GM12878 (cell line): ENCODE data around the gene ZMYM5. TPM values are rescaled to one million over a fixed set of nuclear protein-coding genes. Genes with fewer than 3 reads are reported as not detected.
"Not testable (repeated sequence)": the region's sequence is repeated elsewhere in the genome, so short reads cannot be mapped to it uniquely, and the experiment has no call there.

ENCODE experiments used
- ATAC-seq: fragments of 200-7000 bp; cut with Tn5 transposase; 3 replicates; pipeline ENCODE4 v1.9.1; 2020; ENCODE audit warnings: mild to moderate bottlenecking, moderate library complexity
- BruUV-seq: library from RNA; stranded (reverse); fragments of 400-500 nt; replicated peaks from 2 replicates; lab custom pipeline; 2021; lab: Mats Ljungman, UMichigan
- CTCF ChIA-PET: fragments of 300-600 bp; sonication (Branson Sonifier 250); formaldehyde crosslinking; extraction: SDS; loops from one replicate; lab custom pipeline; 2021; ENCODE audit warnings: inconsistent platforms; lab: Yijun Ruan, JAX
- POLR2A ChIA-PET: fragments of 350-600 bp; formaldehyde crosslinking; extraction: SDS; loops from one replicate; lab custom pipeline; 2021; ENCODE audit warnings: inconsistent platforms; lab: Charles Lee
- RAD21 ChIA-PET: fragments of 300-600 bp; sonication (Branson Sonifier 250); formaldehyde crosslinking; loops from one replicate; lab custom pipeline; 2023; ENCODE audit warnings: antibody characterized with exemption; ENCODE audit not compliant: unreplicated experiment; lab: Charles Lee
- SMC1A ChIA-PET: fragments of 300-600 bp; sonication (Branson Sonifier 250); formaldehyde crosslinking; loops from one replicate; lab custom pipeline; 2023; ENCODE audit not compliant: unreplicated experiment, uncharacterized antibody; lab: Charles Lee
- DNase-seq: peaks from one replicate; pipeline ENCODE4 v3.0.0-alpha.2; 2011; ENCODE audit warnings: low read depth, low spot score
- FAIRE-seq: peaks from 3 replicates; lab custom pipeline; 2011; peaks lifted over from hg19 to GRCh38; lab: Jason Lieb, UNC
- H2AFZ ChIP-seq: 2 replicates; pipeline ENCODE4 v1.6.0; 2011; ENCODE audit warnings: low read depth, low read length, control low read depth; ENCODE audit not compliant: control insufficient read depth
- H3K27ac ChIP-seq: 2 replicates; pipeline ENCODE4 v1.5.1; 2011; ENCODE audit warnings: control low read depth; ENCODE audit not compliant: control insufficient read depth, insufficient read depth
- H3K27me3 ChIP-seq, 2 experiments: replicated peaks in 1 of 2; 2 replicates each; pipeline versions ENCODE4 v1.6.0 to v1.6.1; 2011; ENCODE audit warnings: low read length in 1 of 2; ENCODE audit not compliant: control insufficient read depth in 2 of 2, insufficient read depth in 2 of 2
- H3K36me3 ChIP-seq, 2 experiments: 2 replicates each; pipeline ENCODE4 v1.5.1; 2011; ENCODE audit warnings: low read length in 1 of 2; ENCODE audit not compliant: control insufficient read depth in 2 of 2, insufficient read depth in 2 of 2
- H3K4me1 ChIP-seq: 2 replicates; pipeline ENCODE4 v1.6.1; 2011; ENCODE audit warnings: mild to moderate bottlenecking, low read length, moderate library complexity, mixed read lengths; ENCODE audit not compliant: control insufficient read depth, insufficient read depth
- H3K4me2 ChIP-seq: 2 replicates; pipeline ENCODE4 v1.6.0; 2011; ENCODE audit warnings: control low read depth; ENCODE audit not compliant: control insufficient read depth, insufficient read depth
- H3K4me3 ChIP-seq: fragments of 200-600 bp; sonication (generic); 2 replicates; pipeline ENCODE4 v1.5.1; 2016
- H3K79me2 ChIP-seq: 2 replicates; pipeline ENCODE4 v1.6.0; 2011; ENCODE audit warnings: low read length; ENCODE audit not compliant: control insufficient read depth, insufficient read depth
- H3K9ac ChIP-seq: 2 replicates; pipeline ENCODE4 v1.8.0; 2011; ENCODE audit warnings: low read length, control low read depth, mixed read lengths; ENCODE audit not compliant: control insufficient read depth, insufficient read depth
- H3K9me3 ChIP-seq: replicated peaks from 3 replicates; pipeline ENCODE4 v1.5.1; 2011; ENCODE audit warnings: mild to moderate bottlenecking, low read length; ENCODE audit not compliant: control insufficient read depth, insufficient read depth
- H4K20me1 ChIP-seq: 2 replicates; pipeline ENCODE4 v1.6.0; 2011; ENCODE audit not compliant: control insufficient read depth, insufficient read depth
- ATF7 ChIP-seq: fragments of 450-650 bp; IDR thresholded peaks from 2 replicates; pipeline ENCODE4 v1.6.1; 2016; ENCODE audit warnings: low read depth, mild to moderate bottlenecking
- BHLHE40 ChIP-seq, 2 experiments: fragments of 450-650 bp in 1 of 2; IDR thresholded peaks; 2 replicates each; pipeline ENCODE4 v1.6.1; 2011 to 2017; ENCODE audit warnings: low read depth in 2 of 2, borderline replicate concordance in 1 of 2, improper control_type of control experiment in 1 of 2, low read length in 1 of 2, mild to moderate bottlenecking in 1 of 2
- CBFB ChIP-seq: IDR thresholded peaks from 2 replicates; pipeline ENCODE4 v1.6.1; 2016; ENCODE audit warnings: antibody characterized with exemption, low read depth
- GATAD2B ChIP-seq: fragments of 450-650 bp; conservative IDR thresholded peaks from 2 replicates; pipeline ENCODE4 v1.6.1; 2017; ENCODE audit warnings: low read depth, mild to moderate bottlenecking, moderate library complexity
- IKZF1 ChIP-seq: fragments of 450-650 bp; conservative IDR thresholded peaks from 2 replicates; pipeline ENCODE4 v1.6.1; 2017; ENCODE audit warnings: antibody characterized with exemption, mild to moderate bottlenecking
- LARP7 ChIP-seq: fragments of 450-650 bp; IDR thresholded peaks from 2 replicates; pipeline ENCODE4 v1.6.1; 2017; ENCODE audit warnings: mild to moderate bottlenecking
- MYB ChIP-seq: fragments of 150-350 bp; IDR thresholded peaks from 2 replicates; pipeline ENCODE4 v1.6.1; 2014; ENCODE audit warnings: mild to moderate bottlenecking, low read depth, low read length, borderline replicate concordance
- NBN ChIP-seq: fragments of 450-650 bp; IDR thresholded peaks from 2 replicates; pipeline ENCODE4 v1.6.1; 2016
- POLR2A ChIP-seq: IDR thresholded peaks from 2 replicates; pipeline ENCODE4 v1.6.1; 2011; ENCODE audit warnings: low read depth, mild to moderate bottlenecking, low read length
- POLR2AphosphoS2 ChIP-seq: IDR thresholded peaks from 2 replicates; pipeline ENCODE4 v1.6.1; 2011; ENCODE audit warnings: low read depth, mild to moderate bottlenecking, low read length, improper control_type of control experiment, moderate library complexity
- POLR2AphosphoS5 ChIP-seq: IDR thresholded peaks from 2 replicates; pipeline ENCODE4 v1.6.1; 2011; ENCODE audit warnings: mild to moderate bottlenecking, low read length, inconsistent platforms
- RUNX3 ChIP-seq: IDR thresholded peaks from 2 replicates; pipeline ENCODE4 v1.6.1; 2012; ENCODE audit warnings: low read length, inconsistent platforms
- TAF1 ChIP-seq: IDR thresholded peaks from 2 replicates; pipeline ENCODE4 v1.6.1; 2011; ENCODE audit warnings: mild to moderate bottlenecking, low read depth, low read length, borderline replicate concordance
- YY1 ChIP-seq: IDR thresholded peaks from 2 replicates; pipeline ENCODE4 v1.6.1; 2011; ENCODE audit warnings: low read depth, mild to moderate bottlenecking, low read length
- WGBS: methylation state at CpG from one replicate; pipeline ENCODE4 v1.1.6; 2016; ENCODE audit warnings: low lambda C conversion rate; ENCODE audit not compliant: insufficient replicate concordance, insufficient coverage; ENCODE audit errors: missing lambda C conversion rate; 5-methylcytosine and 5-hydroxymethylcytosine counted together
- in situ Hi-C: fragments of 300-500 bp; cut with MboI; formaldehyde crosslinking; loops from 9 replicates; pipeline ENCODE4 v1.14.3; 2018; ENCODE audit warnings: mixed read lengths
- intact Hi-C: fragments of 100-400 bp; cut with micrococcal nuclease; formaldehyde crosslinking; loops from one replicate; pipeline ENCODE4 v1.14.2; 2022; ENCODE audit not compliant: unreplicated experiment
- polyA plus RNA-seq, 11 experiments: library from polyadenylated mRNA; depleted of rRNA in 4 of 11; unstranded in 6 of 11; stranded (reverse) in 5 of 11; fragments of >200 nt; fragmentation: Nextera tagmentation in 4 of 11; fragmentation: Illumina TruSeq in 1 of 11; extraction: Ambion mirVana in 4 of 11; extraction: Trizol in 1 of 11; gene quantifications; 1 replicate in 1 of 11; 2 replicates in 10 of 11; pipeline versions ENCODE4 v1.2.1 to v1.2.3, GENCODE V29; 2011 to 2016; ENCODE audit warnings: inconsistent platforms in 2 of 11, missing spikeins in 2 of 11, low read depth in 1 of 11
- total RNA-seq, 4 experiments: library from RNA; depleted of rRNA in 3 of 4; stranded (reverse); fragments of >200 nt in 3 of 4; fragmentation: Illumina TruSeq in 1 of 4; extraction: Trizol in 1 of 4; gene quantifications; 2 replicates each; pipeline versions ENCODE4 v1.2.1 to v1.2.3, GENCODE V29; 2013 to 2021
- TF ChIP-seq, protein P1 (sequence below): fragments of 450-650 bp; IDR thresholded peaks from 2 replicates; pipeline ENCODE4 v1.6.1; 2017; ENCODE audit warnings: mild to moderate bottlenecking
- TF ChIP-seq, protein P2 (sequence below): fragments of 450-650 bp; IDR thresholded peaks from 2 replicates; pipeline ENCODE4 v1.6.1; 2016; ENCODE audit warnings: mild to moderate bottlenecking
- TF ChIP-seq, protein P3 (sequence below): fragments of 450-650 bp; conservative IDR thresholded peaks from 2 replicates; pipeline ENCODE4 v1.6.1; 2017; ENCODE audit warnings: mild to moderate bottlenecking, moderate library complexity

Gene ZMYM5
- total and polyA plus RNA-seq, 10 of the 15 experiments (the other 5 are each of a cell fraction or from before 2014, with no cell fraction given), result 7.1 to 13.7 (median 10.6) TPM

DNA sequence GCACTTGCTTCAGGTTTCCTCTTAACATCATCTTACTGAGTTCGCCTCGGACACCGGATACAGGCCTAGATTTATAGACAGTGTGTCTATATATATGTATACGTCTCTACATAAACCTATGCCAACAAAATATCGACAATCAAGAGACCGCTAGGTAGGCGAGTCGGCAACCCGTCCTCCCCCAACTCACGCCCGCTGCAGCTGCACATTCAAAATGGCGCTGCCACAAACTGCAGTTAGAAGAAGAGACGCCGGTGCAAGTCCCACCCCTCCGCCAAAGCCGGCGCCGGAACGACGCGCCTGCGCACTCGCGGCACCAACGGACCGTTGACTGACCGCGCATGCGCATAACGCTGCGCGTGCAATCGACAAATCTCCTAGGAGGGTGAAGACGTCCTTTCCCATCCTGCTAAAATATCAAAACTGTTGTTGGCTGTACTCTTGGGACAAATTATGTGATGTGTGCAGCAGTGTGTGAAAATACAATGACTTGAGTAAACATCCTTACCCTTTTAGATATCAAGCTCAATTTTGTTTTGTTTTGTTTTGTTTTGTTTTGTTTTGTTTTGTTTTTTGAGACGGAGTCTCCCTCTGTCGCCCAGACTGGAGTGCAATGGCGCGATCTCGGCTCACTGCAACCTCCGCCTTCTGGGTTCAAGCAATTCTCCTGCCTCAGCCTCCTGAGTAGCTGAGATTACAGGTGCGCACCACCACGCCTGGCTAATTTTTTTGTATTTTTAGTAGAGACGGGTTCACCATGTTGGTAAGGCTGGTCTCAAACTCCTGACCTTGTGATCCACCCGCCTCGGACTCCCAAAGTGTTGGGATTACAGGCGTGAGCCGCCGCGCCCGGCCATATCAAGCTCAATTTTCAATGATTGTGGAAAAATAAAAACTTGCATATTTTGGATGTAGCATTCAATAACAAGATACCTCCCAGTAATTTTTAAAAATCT, 80.4 kb downstream of the ZMYM5 start, which contains the start of gene PSPC1:
Gene PSPC1, minus strand, starts transcription at position 219 of the 956 bp plus-strand sequence. Its CDS starts 188 bp downstream, at position 31.
- ATAC-seq, result peak; percentile 92
- H3K4me1 ChIP-seq, H4K20me1 ChIP-seq, H3K9me3 ChIP-seq, H3K27me3 ChIP-seq, H3K36me3 ChIP-seq, in situ Hi-C loops: not testable (repeated sequence)
- BruUV-seq, result TSS peak; percentile 93
- CTCF ChIA-PET, result interaction anchor here (0.5 kb wide), 1 partner anchor 16 kb away, joined by 4 read pairs; no protein-coding TSS in a partner anchor
- intact Hi-C loops, result loop anchor here (1.0 to 5.0 kb wide), 2 partner anchors 80 to 174 kb away; partner anchors contain the start of genes ZMYM2 and ZMYM5
- Histone ChIP-seq H3K9ac (peak within 1 kb of the TSS; percentile 96), H3K79me2 (peaks cover 22% of the 10 kb centered on the region), H3K4me2 (peak within 1 kb of the TSS; percentile 24), H3K4me3 (peak within 1 kb of the TSS; percentile 97), H3K27ac (peak within 1 kb of the TSS; percentile 92), H2AFZ (peak within 1 kb of the TSS; percentile 83)
- POLR2A ChIA-PET, result interaction anchor here (0.6 to 2.1 kb wide), 6 partner anchors 9 to 110 kb away, joined by 3 to 6 read pairs (median 4); partner anchors contain the start of gene ZMYM5
- FAIRE-seq, result peak; percentile 99
- SMC1A ChIA-PET, result interaction anchor here (1.0 to 1.6 kb wide), 3 partner anchors 10 to 174 kb away, joined by 3 to 4 read pairs (median 3); partner anchors contain the start of gene ZMYM5
- peak; percentile 89 for DNase-seq
- RAD21 ChIA-PET, result interaction anchor here (1.0 to 1.2 kb wide), 2 partner anchors 79 to 81 kb away, joined by 3 to 6 read pairs; partner anchors contain the start of gene ZMYM5
- 16% methylated on average over 50 of the region's 50 CpGs for WGBS
- TF ChIP-seq POLR2A (peak; percentile 91), POLR2AphosphoS2 (peak; percentile 75; the same call in 1 of the 2 replicates), IKZF1 (peak; percentile 88), ATF7 (0 out of 2 replicates have a peak, but pooled peaks have one; percentile 15), LARP7 (0 out of 2 replicates have a peak, but pooled peaks have one; percentile 3), YY1 (peak; percentile 96), NBN (peak; percentile 76; the same call in 1 of the 2 replicates), CBFB (peak; percentile 30; the same call in 1 of the 2 replicates), MYB (0 out of 2 replicates have a peak, but pooled peaks have one; percentile 58), BHLHE40 (IDR thresholded peaks at IDR 0.05; ENCODE audit: borderline replicate concordance in 1 of 2, low read depth in 2 of 2, low read length in 1 of 2) (peak in 1 of 2 experiments; percentile 32; a peak in 1 of 4 replicates), TAF1 (peak; percentile 94), RUNX3 (peak; percentile 40), GATAD2B (peak; percentile 35; the same call in 1 of the 2 replicates), POLR2AphosphoS5 (peak; percentile 96)
- TF ChIP-seq, protein P1, sequence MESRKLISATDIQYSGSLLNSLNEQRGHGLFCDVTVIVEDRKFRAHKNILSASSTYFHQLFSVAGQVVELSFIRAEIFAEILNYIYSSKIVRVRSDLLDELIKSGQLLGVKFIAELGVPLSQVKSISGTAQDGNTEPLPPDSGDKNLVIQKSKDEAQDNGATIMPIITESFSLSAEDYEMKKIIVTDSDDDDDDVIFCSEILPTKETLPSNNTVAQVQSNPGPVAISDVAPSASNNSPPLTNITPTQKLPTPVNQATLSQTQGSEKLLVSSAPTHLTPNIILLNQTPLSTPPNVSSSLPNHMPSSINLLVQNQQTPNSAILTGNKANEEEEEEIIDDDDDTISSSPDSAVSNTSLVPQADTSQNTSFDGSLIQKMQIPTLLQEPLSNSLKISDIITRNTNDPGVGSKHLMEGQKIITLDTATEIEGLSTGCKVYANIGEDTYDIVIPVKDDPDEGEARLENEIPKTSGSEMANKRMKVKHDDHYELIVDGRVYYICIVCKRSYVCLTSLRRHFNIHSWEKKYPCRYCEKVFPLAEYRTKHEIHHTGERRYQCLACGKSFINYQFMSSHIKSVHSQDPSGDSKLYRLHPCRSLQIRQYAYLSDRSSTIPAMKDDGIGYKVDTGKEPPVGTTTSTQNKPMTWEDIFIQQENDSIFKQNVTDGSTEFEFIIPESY, result peak; percentile 59; the same call in 1 of the 2 replicates
- TF ChIP-seq, protein P2, sequence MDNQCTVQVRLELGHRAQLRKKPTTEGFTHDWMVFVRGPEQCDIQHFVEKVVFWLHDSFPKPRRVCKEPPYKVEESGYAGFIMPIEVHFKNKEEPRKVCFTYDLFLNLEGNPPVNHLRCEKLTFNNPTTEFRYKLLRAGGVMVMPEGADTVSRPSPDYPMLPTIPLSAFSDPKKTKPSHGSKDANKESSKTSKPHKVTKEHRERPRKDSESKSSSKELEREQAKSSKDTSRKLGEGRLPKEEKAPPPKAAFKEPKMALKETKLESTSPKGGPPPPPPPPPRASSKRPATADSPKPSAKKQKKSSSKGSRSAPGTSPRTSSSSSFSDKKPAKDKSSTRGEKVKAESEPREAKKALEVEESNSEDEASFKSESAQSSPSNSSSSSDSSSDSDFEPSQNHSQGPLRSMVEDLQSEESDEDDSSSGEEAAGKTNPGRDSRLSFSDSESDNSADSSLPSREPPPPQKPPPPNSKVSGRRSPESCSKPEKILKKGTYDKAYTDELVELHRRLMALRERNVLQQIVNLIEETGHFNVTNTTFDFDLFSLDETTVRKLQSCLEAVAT, result peak; percentile 92
- TF ChIP-seq, protein P3, sequence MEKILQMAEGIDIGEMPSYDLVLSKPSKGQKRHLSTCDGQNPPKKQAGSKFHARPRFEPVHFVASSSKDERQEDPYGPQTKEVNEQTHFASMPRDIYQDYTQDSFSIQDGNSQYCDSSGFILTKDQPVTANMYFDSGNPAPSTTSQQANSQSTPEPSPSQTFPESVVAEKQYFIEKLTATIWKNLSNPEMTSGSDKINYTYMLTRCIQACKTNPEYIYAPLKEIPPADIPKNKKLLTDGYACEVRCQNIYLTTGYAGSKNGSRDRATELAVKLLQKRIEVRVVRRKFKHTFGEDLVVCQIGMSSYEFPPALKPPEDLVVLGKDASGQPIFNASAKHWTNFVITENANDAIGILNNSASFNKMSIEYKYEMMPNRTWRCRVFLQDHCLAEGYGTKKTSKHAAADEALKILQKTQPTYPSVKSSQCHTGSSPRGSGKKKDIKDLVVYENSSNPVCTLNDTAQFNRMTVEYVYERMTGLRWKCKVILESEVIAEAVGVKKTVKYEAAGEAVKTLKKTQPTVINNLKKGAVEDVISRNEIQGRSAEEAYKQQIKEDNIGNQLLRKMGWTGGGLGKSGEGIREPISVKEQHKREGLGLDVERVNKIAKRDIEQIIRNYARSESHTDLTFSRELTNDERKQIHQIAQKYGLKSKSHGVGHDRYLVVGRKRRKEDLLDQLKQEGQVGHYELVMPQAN, result 0 out of 2 replicates have a peak, but pooled peaks have one; percentile 37
